ENCODE data around the gene MEOX1.

- TF ChIP-seq CTCF (IDR thresholded peaks at IDR 0.05) (no peak), POLR2A (IDR thresholded peaks at IDR 0.05) (no peak), POLR2AphosphoS5 (IDR thresholded peaks at IDR 0.05) (no peak), EP300 (IDR thresholded peaks at IDR 0.05; ENCODE audit: low read depth) (no peak)
Measured at GRCh38 chr17:43616029-43616351, 45.7 kb downstream of the MEOX1 start.
